CD4-positive, alpha-beta T cell treated with Interferon gamma for 1 hour (primary cell): Measurements from ENCODE around the gene CKAP2L.

Experiments used
- DNase-seq: peaks from one replicate; pipeline ENCODE4 v3.0.0-alpha.2; 2020

CKAP2L gene

GRCh38 chr2:112791693-112792230, 27.4 kb upstream of the CKAP2L start:
- no peak for DNase-seq

GRCh38 chr2:112791019-112791418, 26.6 kb upstream of the CKAP2L start:
- no peak for DNase-seq

GRCh38 chr2:112790305-112790704, 25.9 kb upstream of the CKAP2L start:
- DNase-seq: no peak

- DNase-seq: no peak
Measured at GRCh38 chr2:112789186-112789585, 24.8 kb upstream of the CKAP2L start.

GRCh38 chr2:112788653-112789052, 24.2 kb upstream of the CKAP2L start:
- no peak for DNase-seq

GRCh38 chr2:112787729-112788393, 23.5 kb upstream of the CKAP2L start:
- DNase-seq: no peak

- DNase-seq: no peak
Measured at GRCh38 chr2:112787294-112787693, 22.9 kb upstream of the CKAP2L start.

GRCh38 chr2:112784199-112785189, 20.1 kb upstream of the CKAP2L start, which contains the start of gene IL1A:
TSS of gene IL1A (minus strand) at chr2:112784493. CDS start at chr2:112783770, 723 bp downstream.
- peak; percentile 41 for DNase-seq

- DNase-seq: no peak
Measured at GRCh38 chr2:112783187-112783714, 18.8 kb upstream of the CKAP2L start.

GRCh38 chr2:112782234-112782799, 17.9 kb upstream of the CKAP2L start:
- no peak for DNase-seq

- no peak for DNase-seq
Measured at GRCh38 chr2:112779598-112779997, 15.2 kb upstream of the CKAP2L start.

GRCh38 chr2:112777036-112777435, 12.6 kb upstream of the CKAP2L start:
- DNase-seq: no peak

GRCh38 chr2:112776113-112776512, 11.7 kb upstream of the CKAP2L start:
- no peak for DNase-seq

GRCh38 chr2:112774536-112775285, 10.3 kb upstream of the CKAP2L start:
- no peak for DNase-seq

- no peak for DNase-seq
Measured at GRCh38 chr2:112773556-112773955, 9.1 kb upstream of the CKAP2L start.

GRCh38 chr2:112772911-112773475, 8.6 kb upstream of the CKAP2L start:
- DNase-seq: no peak

- no peak for DNase-seq
Measured at GRCh38 chr2:112772322-112772721, 7.9 kb upstream of the CKAP2L start.

GRCh38 chr2:112768432-112768831, 4.0 kb upstream of the CKAP2L start:
- DNase-seq: no peak

- DNase-seq: no peak
Measured at GRCh38 chr2:112767693-112768330, 3.4 kb upstream of the CKAP2L start.

- DNase-seq: no peak
Measured at GRCh38 chr2:112765251-112765650, 842 bp upstream of the CKAP2L start.

- DNase-seq: no peak
Measured at GRCh38 chr2:112762276-112762675, 2.1 kb downstream of the CKAP2L start.
